DND-41 (cell line): ENCODE measurements around the gene SPTBN4.

Experiments
- ATAC-seq: fragments of 200-7000 bp; cut with Tn5 transposase; 3 replicates; pipeline ENCODE4 v1.9.1; 2021; ENCODE audit warnings: low read depth; ENCODE audit not compliant: insufficient read depth
- DNase-seq: peaks from one replicate; pipeline ENCODE4 v3.0.0-alpha.2; 2020
- H2AFZ ChIP-seq: 2 replicates; pipeline ENCODE4 v1.6.0; 2012; ENCODE audit warnings: low read depth, low read length
- H3K27ac ChIP-seq: 2 replicates; pipeline ENCODE4 v1.5.1; 2012; ENCODE audit warnings: low read length, inconsistent platforms
- H3K27me3 ChIP-seq: fragments of 200-600 bp; sonication (generic); 2 replicates; pipeline ENCODE4 v1.6.0; 2012; ENCODE audit warnings: low read length, mild to moderate bottlenecking, inconsistent platforms; ENCODE audit not compliant: insufficient read depth, poor library complexity
- H3K36me3 ChIP-seq: 2 replicates; pipeline ENCODE4 v1.5.1; 2012; ENCODE audit warnings: low read length, inconsistent platforms; ENCODE audit not compliant: insufficient read depth
- H3K4me1 ChIP-seq: 2 replicates; pipeline ENCODE4 v1.5.1; 2012; ENCODE audit warnings: mild to moderate bottlenecking, low read length; ENCODE audit not compliant: insufficient read depth
- H3K4me2 ChIP-seq: 2 replicates; pipeline ENCODE4 v1.6.0; 2012; ENCODE audit warnings: mild to moderate bottlenecking, moderate library complexity, low read length, inconsistent platforms; ENCODE audit not compliant: insufficient read depth
- H3K4me3 ChIP-seq, 2 experiments: fragments of 200-600 bp in 1 of 2; shearing (Covaris generic) in 1 of 2; 2 replicates each; pipeline ENCODE4 v1.5.1; 2012 to 2016; ENCODE audit warnings: inconsistent platforms in 2 of 2, low read length in 2 of 2, mild to moderate bottlenecking in 2 of 2, low read depth in 1 of 2, moderate library complexity in 1 of 2
- H3K79me2 ChIP-seq: 2 replicates; pipeline ENCODE4 v1.6.0; 2012; ENCODE audit warnings: low read length, inconsistent platforms; ENCODE audit not compliant: insufficient read depth
- H3K9ac ChIP-seq: 2 replicates; pipeline ENCODE4 v1.6.0; 2012; ENCODE audit warnings: low read depth, mild to moderate bottlenecking, inconsistent platforms, low read length, moderate library complexity
- H3K9me3 ChIP-seq: 2 replicates; pipeline ENCODE4 v1.5.1; 2012; ENCODE audit warnings: low read length, moderate library complexity, mild to moderate bottlenecking, inconsistent platforms; ENCODE audit not compliant: insufficient read depth, severe bottlenecking
- H4K20me1 ChIP-seq: 2 replicates; pipeline ENCODE4 v1.6.0; 2012; ENCODE audit warnings: low read length; ENCODE audit not compliant: insufficient read depth
- EZH2 ChIP-seq: IDR thresholded peaks from 3 replicates; pipeline ENCODE4 v1.6.1; 2012; ENCODE audit warnings: borderline replicate concordance, low read depth, mild to moderate bottlenecking, moderate library complexity, low read length, inconsistent platforms; ENCODE audit not compliant: severe bottlenecking
- TF ChIP-seq, protein P1 (sequence below): IDR thresholded peaks from 2 replicates; pipeline ENCODE4 v1.5.1; 2012; ENCODE audit warnings: borderline replicate concordance, low read length, moderate library complexity, mild to moderate bottlenecking; ENCODE audit not compliant: poor library complexity, severe bottlenecking; ENCODE audit errors: extremely low read depth

The SPTBN4 gene

DNA sequence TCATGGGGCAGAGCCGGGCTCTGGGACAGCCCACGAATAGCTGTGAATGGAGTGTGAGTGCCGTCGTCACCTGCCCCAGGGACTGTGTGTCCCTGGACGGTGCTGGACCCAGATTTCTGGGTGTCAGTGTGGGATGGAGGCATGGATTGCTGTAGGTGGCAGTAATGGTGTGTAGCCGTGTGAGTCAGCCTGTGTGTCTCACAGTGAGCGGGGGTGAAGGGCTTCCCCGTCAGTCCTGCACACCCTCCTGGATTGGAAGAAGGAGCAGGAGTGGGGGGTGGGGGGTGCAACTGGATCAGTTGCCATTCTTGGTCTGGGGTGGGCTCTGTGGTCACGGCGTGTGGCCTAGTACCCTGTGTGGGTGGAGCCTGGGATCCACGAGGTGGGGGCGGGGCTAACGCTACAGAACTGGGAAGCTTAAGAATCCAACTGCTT, 127.9 kb downstream of the SPTBN4 start:
- no peaks in the 10 kb centered on the region for H3K36me3 ChIP-seq
- no peak overlapping the region for H3K27ac ChIP-seq
- no peak overlapping the region for H3K4me3 ChIP-seq
- TF ChIP-seq, protein P1, sequence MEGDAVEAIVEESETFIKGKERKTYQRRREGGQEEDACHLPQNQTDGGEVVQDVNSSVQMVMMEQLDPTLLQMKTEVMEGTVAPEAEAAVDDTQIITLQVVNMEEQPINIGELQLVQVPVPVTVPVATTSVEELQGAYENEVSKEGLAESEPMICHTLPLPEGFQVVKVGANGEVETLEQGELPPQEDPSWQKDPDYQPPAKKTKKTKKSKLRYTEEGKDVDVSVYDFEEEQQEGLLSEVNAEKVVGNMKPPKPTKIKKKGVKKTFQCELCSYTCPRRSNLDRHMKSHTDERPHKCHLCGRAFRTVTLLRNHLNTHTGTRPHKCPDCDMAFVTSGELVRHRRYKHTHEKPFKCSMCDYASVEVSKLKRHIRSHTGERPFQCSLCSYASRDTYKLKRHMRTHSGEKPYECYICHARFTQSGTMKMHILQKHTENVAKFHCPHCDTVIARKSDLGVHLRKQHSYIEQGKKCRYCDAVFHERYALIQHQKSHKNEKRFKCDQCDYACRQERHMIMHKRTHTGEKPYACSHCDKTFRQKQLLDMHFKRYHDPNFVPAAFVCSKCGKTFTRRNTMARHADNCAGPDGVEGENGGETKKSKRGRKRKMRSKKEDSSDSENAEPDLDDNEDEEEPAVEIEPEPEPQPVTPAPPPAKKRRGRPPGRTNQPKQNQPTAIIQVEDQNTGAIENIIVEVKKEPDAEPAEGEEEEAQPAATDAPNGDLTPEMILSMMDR, result no peak
- no peak for TF ChIP-seq EZH2
- H3K4me1 ChIP-seq, result peaks cover 20% of the 10 kb centered on the region
- H3K9ac ChIP-seq, result no peak overlapping the region
- H2AFZ ChIP-seq, result no peak overlapping the region
- DNase-seq, result no peak
- ATAC-seq, result 0 out of 3 replicates have a peak, but pooled peaks have one; percentile 8
- no peak overlapping the region for H3K4me2 ChIP-seq
- peaks cover 9% of the 10 kb centered on the region for H3K27me3 ChIP-seq
- H3K79me2 ChIP-seq, result no peaks in the 10 kb centered on the region
- H4K20me1 ChIP-seq, result no peaks in the 10 kb centered on the region; the same call in 1 of the 2 replicates
- H3K9me3 ChIP-seq, result no peaks in the 10 kb centered on the region

DNA sequence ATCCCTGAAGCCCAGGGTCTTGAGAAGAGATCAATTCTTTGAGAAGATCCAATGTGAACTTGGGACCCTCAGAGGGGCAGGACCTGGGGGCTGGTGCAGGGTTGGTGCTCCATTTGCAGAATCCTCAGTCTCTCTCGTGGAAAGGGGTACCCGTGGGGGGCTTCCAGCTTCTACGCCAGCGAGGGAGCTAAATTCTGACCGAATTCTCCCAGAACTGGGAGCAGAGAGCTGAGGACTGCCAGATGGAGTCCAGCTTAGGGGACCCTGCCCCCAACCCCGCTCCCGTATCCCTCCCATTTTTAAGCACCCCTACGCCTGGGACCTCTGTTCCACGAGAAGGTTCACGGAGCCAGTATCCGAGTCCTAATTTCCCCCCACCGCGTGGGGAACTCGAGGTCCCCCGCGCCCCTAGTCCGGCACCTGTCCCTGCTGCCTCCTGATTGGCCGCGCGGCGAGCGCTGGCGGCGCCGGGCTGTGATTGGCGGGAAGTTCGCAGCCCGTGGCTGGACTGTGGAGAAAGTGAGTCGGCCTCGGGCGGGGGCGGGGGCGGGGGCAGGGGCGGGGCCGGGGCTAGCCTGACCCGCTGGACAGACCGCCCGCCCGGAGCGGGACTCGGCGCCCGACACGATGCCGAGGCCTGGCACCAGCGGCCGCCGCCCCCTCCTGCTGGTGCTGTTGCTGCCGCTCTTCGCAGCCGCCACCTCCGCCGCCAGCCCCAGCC, 130.0 kb downstream of the SPTBN4 start:
- no peak overlapping the region for H3K4me2 ChIP-seq
- ATAC-seq (no peak), DNase-seq (no peak)
- H3K27me3 ChIP-seq, result peaks cover 11% of the 10 kb centered on the region
- peaks cover 22% of the 10 kb centered on the region for H3K4me1 ChIP-seq
- no peaks in the 10 kb centered on the region; the same call in 1 of the 2 replicates for H4K20me1 ChIP-seq
- no peak overlapping the region for H3K4me3 ChIP-seq
- H3K79me2 ChIP-seq, result no peaks in the 10 kb centered on the region
- H3K9ac ChIP-seq, result no peak overlapping the region
- no peaks in the 10 kb centered on the region for H3K36me3 ChIP-seq
- TF ChIP-seq, protein P1, result no peak
- TF ChIP-seq EZH2, result no peak
- no peaks in the 10 kb centered on the region for H3K9me3 ChIP-seq
- H2AFZ ChIP-seq, result no peak overlapping the region
- H3K27ac ChIP-seq, result no peak overlapping the region

DNA sequence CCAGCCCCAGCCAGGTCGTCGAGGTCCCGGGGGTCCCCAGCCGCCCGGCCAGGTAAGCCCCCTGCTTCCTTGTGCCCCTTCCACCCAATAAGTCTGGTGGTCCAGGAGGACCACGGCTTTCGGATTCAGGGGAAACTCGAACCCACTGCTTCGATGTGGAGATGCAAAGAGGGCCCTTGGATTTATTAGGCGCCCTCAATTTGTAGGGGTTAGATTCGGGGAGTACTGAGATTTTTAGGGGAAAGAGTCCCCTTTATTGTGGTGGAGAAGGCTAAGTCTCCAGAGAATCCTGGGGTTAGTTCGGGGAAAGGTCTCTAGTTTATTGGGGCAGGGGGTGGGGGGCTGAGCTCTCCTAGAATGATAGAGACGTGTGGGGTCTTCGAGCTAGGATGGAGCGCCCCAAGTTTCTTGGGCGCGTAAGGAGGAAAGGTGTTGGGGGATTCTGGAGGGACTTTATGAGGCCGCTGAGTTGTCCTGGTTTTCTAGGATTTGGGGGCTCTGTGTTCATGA, 130.6 kb downstream of the SPTBN4 start:
- H3K9ac ChIP-seq, result no peak overlapping the region

More for the DNA sequence above, 130.6 kb downstream of the SPTBN4 start:
- no peaks in the 10 kb centered on the region; the same call in 1 of the 2 replicates for H4K20me1 ChIP-seq
- H3K4me1 ChIP-seq, result peaks cover 22% of the 10 kb centered on the region
- H3K36me3 ChIP-seq, result no peaks in the 10 kb centered on the region
- no peak overlapping the region for H3K27ac ChIP-seq
- TF ChIP-seq, protein P1, result no peak
- no peak overlapping the region for H2AFZ ChIP-seq
- no peak for ATAC-seq
- no peak for DNase-seq
- H3K79me2 ChIP-seq, result no peaks in the 10 kb centered on the region
- H3K27me3 ChIP-seq, result peaks cover 11% of the 10 kb centered on the region
- H3K9me3 ChIP-seq, result no peaks in the 10 kb centered on the region
- no peak overlapping the region for H3K4me2 ChIP-seq
- H3K4me3 ChIP-seq, result no peak overlapping the region
